Retinal pigment epithelial cell (primary cell): ENCODE measurements around the gene TDRD10.

Experiments used
- DNase-seq: peaks from one replicate; pipeline ENCODE4 v3.0.0-alpha.2; 2010; ENCODE audit warnings: low read depth
- H3K4me3 ChIP-seq: 2 replicates; pipeline ENCODE4 v1.5.1; 2011; ENCODE audit warnings: mild to moderate bottlenecking, low read length, control low read depth, moderate library complexity
- TF ChIP-seq, protein P1 (sequence below): conservative IDR thresholded peaks from 2 replicates; pipeline ENCODE4 v1.5.1; 2011; ENCODE audit warnings: low read depth, low read length, control low read depth, inconsistent platforms

Gene TDRD10

DNA sequence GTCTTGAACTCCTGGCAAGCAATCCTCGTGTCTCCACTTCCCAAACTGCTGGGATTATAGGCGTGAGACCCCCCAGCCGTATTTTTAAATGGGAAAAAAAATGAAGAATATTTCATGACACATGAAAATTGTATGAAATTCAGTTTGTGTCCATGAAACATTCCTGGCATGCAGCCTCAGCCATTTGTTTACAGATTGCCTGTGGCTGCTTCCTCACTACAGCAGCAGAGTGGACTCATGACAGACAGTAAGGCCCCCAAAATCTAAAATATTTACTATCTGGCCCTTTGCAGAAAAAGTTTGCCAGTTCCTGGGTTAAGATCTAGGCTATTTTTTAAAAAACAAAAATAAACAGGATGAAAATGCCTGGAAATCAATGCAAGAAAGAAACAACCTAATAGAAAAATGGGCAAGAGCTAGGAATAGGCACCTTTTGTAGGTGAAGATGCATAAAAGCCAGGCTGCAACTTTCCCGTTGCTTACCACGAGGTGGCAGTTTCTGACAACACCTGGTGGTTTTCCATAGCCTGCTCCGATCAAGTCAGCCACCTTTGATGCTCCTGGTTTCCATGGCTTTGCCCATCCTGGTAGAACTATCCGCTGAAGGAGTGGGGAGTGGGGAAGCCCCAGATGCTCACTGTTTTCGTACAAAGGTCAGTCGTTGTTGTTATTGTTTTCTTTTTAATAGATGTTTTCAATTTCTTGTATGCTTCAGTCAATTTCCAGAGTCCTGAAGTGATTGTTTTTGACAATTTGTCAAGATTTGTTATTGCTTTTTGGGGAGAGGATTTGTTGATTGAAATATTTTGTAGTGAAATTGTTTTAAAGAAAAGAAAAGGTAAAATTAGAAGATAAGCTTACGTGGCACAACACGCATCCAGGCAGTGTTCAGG is 32.2 kb downstream of the TDRD10 start:
- no peak overlapping the region for H3K4me3 ChIP-seq
- TF ChIP-seq, protein P1, sequence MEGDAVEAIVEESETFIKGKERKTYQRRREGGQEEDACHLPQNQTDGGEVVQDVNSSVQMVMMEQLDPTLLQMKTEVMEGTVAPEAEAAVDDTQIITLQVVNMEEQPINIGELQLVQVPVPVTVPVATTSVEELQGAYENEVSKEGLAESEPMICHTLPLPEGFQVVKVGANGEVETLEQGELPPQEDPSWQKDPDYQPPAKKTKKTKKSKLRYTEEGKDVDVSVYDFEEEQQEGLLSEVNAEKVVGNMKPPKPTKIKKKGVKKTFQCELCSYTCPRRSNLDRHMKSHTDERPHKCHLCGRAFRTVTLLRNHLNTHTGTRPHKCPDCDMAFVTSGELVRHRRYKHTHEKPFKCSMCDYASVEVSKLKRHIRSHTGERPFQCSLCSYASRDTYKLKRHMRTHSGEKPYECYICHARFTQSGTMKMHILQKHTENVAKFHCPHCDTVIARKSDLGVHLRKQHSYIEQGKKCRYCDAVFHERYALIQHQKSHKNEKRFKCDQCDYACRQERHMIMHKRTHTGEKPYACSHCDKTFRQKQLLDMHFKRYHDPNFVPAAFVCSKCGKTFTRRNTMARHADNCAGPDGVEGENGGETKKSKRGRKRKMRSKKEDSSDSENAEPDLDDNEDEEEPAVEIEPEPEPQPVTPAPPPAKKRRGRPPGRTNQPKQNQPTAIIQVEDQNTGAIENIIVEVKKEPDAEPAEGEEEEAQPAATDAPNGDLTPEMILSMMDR = peak; percentile 64
- no peak for DNase-seq

DNA sequence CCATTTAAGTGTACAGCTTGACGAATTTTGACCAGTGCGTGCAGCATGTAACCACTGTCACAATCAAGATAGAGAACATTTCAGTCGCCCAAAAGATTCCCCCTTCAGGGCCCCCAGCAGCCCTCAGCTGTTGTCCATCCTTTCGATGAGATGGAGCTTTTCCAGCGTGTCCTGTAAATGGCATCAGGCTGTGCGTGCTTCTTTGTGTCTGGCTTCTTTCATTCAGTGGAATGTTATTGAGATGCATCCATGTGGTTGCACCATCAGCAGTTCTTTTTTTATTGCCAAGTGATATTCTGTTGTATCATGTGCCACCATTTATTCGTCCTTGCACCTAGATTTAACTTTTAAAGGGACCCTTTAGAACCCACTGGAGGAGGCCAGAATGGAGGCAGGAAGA is 34.6 kb downstream of the TDRD10 start:
- no peak overlapping the region for H3K4me3 ChIP-seq
- TF ChIP-seq, protein P1 = no peak
- DNase-seq = no peak

DNA sequence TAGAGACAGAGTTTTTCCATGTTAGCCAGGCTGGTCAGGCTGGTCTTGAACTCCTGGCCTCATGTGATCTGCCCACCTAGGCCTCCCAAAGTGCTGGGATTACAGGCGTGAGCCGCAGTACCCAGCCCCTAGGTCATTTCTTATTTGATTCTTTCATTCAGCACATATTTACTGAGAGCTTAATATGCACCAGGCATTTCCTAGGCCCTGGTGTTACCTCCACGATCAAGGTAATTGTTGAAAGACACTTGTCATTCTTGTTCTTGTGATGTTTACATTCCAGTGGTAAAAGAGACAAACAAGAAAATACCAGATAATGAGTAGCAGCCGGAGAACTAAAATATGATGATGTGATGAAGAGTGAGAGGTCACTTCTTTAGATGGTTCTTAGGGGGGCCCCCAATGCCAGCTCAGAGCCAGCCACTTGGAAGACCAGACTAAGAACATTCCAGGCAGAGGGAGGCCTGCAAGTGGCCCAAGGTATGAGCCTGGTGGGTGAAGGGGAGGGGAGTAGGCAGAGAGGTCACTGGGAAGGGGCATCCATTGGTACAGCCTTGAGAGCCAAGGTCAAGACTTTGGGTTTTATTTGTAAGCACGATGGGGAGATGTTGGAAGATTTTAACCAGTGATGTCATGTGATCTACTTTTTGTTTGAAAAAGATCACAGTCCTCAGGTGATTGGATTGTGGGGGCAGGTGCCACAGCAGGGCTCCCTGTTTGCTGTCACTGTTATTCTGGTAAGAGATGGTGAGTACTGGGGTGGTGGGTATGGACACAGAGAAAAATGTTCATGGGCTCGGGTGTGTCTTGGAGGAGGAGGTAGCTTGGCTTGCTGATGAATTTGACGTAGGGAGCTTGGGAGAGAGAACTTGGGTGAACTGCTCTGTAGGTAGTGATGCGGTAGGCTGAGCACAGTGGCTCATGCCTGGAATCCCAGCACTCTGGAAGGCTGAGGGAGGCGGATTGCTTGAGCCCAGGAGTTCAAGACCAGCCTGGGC is 37.8 kb downstream of the TDRD10 start:
- no peak for DNase-seq
- TF ChIP-seq, protein P1 = no peak
- H3K4me3 ChIP-seq = no peak overlapping the region

DNA sequence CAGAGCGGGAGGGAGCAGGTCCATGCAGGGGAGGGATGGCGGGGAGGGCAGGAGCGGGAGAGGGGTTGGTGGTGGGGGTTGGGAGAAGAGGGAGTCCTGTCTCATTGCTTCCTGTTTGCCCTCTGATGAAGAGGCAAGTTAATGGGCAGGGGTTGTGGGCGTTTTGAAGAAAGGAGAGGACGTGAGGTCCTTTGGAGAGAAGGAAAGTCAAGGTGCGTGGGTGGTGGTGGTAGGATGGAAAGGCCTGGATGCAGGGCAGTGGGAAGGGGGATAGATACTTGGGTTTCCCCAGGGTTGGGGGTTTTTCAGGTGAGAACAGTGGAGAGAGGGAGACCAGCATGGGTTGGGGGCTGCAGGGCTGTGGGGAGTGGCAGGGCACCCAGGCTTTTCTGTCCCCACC is 39.2 kb downstream of the TDRD10 start:
- no peak overlapping the region for H3K4me3 ChIP-seq
- TF ChIP-seq, protein P1 = no peak
- DNase-seq = no peak

DNA sequence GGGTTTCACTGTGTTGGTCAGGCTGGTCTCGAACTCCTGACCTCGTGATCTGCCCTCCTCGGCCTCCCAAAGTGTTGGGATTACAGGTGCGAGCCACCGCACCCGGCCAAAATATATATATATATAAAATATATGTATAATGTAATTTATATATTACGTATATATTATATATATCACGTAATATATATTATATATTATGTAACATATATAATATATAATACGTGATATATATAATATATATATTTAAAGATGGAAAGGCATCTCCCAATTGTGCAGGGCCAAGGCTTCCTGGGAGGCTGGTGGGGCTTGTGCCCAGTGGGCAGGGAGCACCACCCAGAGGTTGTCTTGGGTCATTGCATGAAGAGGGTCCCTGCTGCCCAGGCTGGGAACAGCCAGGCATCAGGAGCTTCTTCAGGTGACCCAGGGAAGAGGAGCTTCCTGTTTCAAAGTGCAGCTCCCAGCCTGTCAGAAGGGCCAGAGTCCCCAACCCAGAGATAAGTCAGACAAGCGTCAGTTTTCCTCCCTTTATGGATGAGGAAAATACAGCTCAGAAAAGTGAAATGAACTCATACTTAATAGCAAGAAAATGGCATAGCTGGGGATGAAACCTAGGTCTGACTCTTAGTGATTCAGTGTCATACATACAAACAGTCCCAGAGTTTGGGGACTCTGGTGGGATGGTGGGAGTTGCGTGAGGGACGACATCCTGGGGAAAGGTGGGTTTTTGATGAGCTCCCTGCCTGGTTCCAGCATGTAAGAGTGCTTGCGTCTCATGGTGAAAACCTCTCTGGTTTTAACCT is 44.4 kb downstream of the TDRD10 start:
- DNase-seq = no peak
- no peak overlapping the region for H3K4me3 ChIP-seq
- TF ChIP-seq, protein P1 = peak; percentile 88

DNA sequence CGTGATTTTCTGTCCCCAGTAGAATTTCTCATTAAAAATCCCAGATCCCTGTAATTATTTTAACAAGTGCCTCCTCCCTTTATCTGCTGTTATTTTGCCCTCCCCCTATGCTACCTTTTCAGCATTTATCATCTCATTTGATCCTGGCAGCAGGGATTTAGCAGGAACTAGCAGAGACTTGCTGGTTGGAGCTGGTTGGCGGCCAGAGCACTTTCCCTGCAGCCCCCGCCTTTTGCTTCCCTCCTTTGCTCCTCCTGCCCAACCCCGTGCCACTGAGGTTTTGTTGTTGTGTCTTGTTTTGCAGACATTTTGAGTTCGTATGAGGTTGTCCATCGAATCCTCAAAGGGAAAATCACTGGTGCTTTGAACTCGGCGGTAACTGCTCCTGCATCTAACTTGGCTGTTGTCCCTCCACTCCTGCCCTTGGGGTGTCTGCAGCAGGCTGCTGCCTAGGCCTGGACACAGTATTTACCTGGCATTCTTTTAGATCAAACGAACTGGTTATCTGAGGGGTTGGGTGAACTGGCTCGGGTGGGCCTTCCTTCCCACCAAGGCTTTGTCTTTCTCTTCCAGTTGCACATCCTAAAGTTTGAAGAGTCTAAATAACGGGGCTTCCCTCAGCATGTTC is 45.2 kb downstream of the TDRD10 start:
- TF ChIP-seq, protein P1 = no peak
- no peak for DNase-seq
- H3K4me3 ChIP-seq = no peak overlapping the region
